ENCODE measurements around the gene ARMC2. TPM values are rescaled to one million over a fixed set of nuclear protein-coding genes. Genes with fewer than 3 reads are reported as not detected.

The ARMC2 gene
- total and polyA plus RNA-seq, 2 of the 4 experiments (the other 2 are of a cell fraction) = 0.72 to 3.9 TPM

DNA sequence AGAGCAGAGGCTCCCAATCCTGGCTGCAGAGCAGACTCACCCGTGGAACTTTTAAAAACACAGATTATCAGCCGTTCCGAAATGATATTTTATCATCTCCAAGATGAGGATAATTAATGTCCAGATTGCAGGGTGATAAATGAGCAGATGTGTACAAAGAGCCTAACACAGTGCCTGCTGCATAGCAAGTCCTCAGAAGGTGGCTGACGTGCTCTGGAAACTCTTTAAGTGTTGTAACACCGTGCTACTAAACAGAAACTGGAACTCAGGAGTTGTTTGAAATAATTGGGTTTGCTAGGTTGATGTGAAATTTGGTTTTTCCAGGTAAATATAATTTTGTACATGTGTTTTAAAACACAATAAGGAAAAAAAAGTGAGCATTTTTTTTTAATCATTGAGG is 118.0 kb downstream of the ARMC2 start:
- dilution Hi-C loops (cut with HindIII; ENCODE audit: low sequenced_read_pairs, unreplicated experiment) = no loop called here

More for the DNA sequence above, 118.0 kb downstream of the ARMC2 start:
- Histone ChIP-seq H3K4me3 (ENCODE audit: insufficient read depth, low read depth, low read length) (no peak overlapping the region), H3K56ac (ENCODE audit: extremely low read depth, insufficient read depth, low read length) (no peak overlapping the region), H3K4me2 (ENCODE audit: low read depth, low read length) (no peak overlapping the region), H4K20me1 (ENCODE audit: insufficient read depth, low read length) (no peaks in the 10 kb centered on the region), H3K4me1 (ENCODE audit: control insufficient read depth, insufficient read depth, low read length) (peaks cover 3% of the 10 kb centered on the region), H3K79me1 (ENCODE audit: low read depth in 1 of 2, low read length in 2 of 2) (no peaks in the 10 kb centered on the region), H3K14ac (replicated peaks; ENCODE audit: low read depth, low read length) (no peak overlapping the region), H3K9me1 (ENCODE audit: insufficient read depth, low read length) (no peaks in the 10 kb centered on the region; the same call in 1 of the 2 replicates), H3K27me3 (ENCODE audit: control insufficient read depth, insufficient read depth, low read length) (no peaks in the 10 kb centered on the region), H4K5ac (ENCODE audit: low read depth, low read length) (no peak overlapping the region), H3K23ac (ENCODE audit: low read depth, low read length) (no peak overlapping the region), H2BK20ac (ENCODE audit: low read depth, low read length) (no peak overlapping the region), H4K91ac (ENCODE audit: insufficient read depth, low read depth, low read length) (no peak overlapping the region), H3K4ac (ENCODE audit: low read depth, low read length) (no peak overlapping the region), H3K9me3 (ENCODE audit: control insufficient read depth, insufficient read depth, low read length) (no peaks in the 10 kb centered on the region), H3K36me3 (ENCODE audit: control insufficient read depth, insufficient read depth, low read length) (no peaks in the 10 kb centered on the region), H4K8ac (ENCODE audit: low read depth in 2 of 2, low read length in 2 of 2) (no peak overlapping the region), H2AFZ (replicated peaks; ENCODE audit: low read length, poor library complexity) (no peak overlapping the region), H2BK5ac (ENCODE audit: low read depth, low read length, poor library complexity, severe bottlenecking) (no peak overlapping the region), H3K9ac (ENCODE audit: low read depth, low read length) (no peak overlapping the region), H2AK9ac (replicated peaks; ENCODE audit: low read depth, low read length, poor library complexity) (no peak overlapping the region), H3K27ac (ENCODE audit: insufficient read depth, low read length) (no peak overlapping the region), H2AK5ac (ENCODE audit: low read depth, low read length) (no peak overlapping the region), H2BK120ac (ENCODE audit: low read depth, low read length) (no peak overlapping the region), H2BK15ac (ENCODE audit: low read depth, low read length) (no peak overlapping the region), H3K18ac (ENCODE audit: low read depth, low read length) (no peak overlapping the region)
- in situ Hi-C loops (cut with MboI; ENCODE audit: low sequenced_read_pairs) (no loop called here), intact Hi-C loops (cut with micrococcal nuclease) (no loop called here)
- no peak for ATAC-seq (ENCODE audit: low read depth)
- 100% methylated on average over 1 of the region's 5 CpGs; no CpG with 5 or more reads in 1 of the 2 experiments for WGBS, 2 experiments (ENCODE audit: extremely low coverage in 2 of 2, insufficient read length in 1 of 2)
- POLR2A ChIA-PET (ENCODE audit: unreplicated experiment) = no interaction called here
- CTCF ChIA-PET = no interaction called here
- TF ChIP-seq, protein P1, sequence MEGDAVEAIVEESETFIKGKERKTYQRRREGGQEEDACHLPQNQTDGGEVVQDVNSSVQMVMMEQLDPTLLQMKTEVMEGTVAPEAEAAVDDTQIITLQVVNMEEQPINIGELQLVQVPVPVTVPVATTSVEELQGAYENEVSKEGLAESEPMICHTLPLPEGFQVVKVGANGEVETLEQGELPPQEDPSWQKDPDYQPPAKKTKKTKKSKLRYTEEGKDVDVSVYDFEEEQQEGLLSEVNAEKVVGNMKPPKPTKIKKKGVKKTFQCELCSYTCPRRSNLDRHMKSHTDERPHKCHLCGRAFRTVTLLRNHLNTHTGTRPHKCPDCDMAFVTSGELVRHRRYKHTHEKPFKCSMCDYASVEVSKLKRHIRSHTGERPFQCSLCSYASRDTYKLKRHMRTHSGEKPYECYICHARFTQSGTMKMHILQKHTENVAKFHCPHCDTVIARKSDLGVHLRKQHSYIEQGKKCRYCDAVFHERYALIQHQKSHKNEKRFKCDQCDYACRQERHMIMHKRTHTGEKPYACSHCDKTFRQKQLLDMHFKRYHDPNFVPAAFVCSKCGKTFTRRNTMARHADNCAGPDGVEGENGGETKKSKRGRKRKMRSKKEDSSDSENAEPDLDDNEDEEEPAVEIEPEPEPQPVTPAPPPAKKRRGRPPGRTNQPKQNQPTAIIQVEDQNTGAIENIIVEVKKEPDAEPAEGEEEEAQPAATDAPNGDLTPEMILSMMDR (conservative IDR thresholded peaks at IDR 0.05; ENCODE audit: low read depth, low read length) = no peak
- no peak for TF ChIP-seq CEBPB (IDR thresholded peaks at IDR 0.05; ENCODE audit: low read depth, low read length)
- TF ChIP-seq MAZ (IDR thresholded peaks at IDR 0.05; ENCODE audit: borderline replicate concordance, low read depth, low read length) = no peak
- no peak for TF ChIP-seq FOS (IDR thresholded peaks at IDR 0.05; ENCODE audit: low read depth, low read length)
- no peak for DNase-seq
- BruUV-seq (replicated peaks) = no TSS peak
